HCT116 (cell line): ENCODE data around the gene SMARCA4. TPM values are rescaled to one million over a fixed set of nuclear protein-coding genes. Genes with fewer than 3 reads are reported as not detected.

ENCODE experiments used
- ATAC-seq: fragments of 200-7000 bp; cut with Tn5 transposase; 2 replicates; pipeline ENCODE4 v1.9.1; 2020; ENCODE audit warnings: mild to moderate bottlenecking, moderate library complexity
- BruUV-seq: library from RNA; stranded (reverse); fragments of 400-500 nt; replicated peaks from 2 replicates; lab custom pipeline; 2021; lab: Mats Ljungman, UMichigan
- CTCF ChIA-PET: fragments of 300-600 bp; sonication (Branson Sonifier 250); formaldehyde crosslinking; loops from one replicate; lab custom pipeline; 2021; ENCODE audit warnings: antibody characterized with exemption; lab: Charles Lee
- POLR2A ChIA-PET: fragments of 300-600, 350-600 bp; sonication (Branson Sonifier 250); formaldehyde crosslinking; loops from one replicate; lab custom pipeline; 2021; ENCODE audit warnings: antibody characterized with exemption; lab: Charles Lee
- RAD21 ChIA-PET, 2 experiments: fragments of 300-600 bp; sonication (Branson Sonifier 250); formaldehyde crosslinking; loops; one replicate each; lab custom pipeline; 2023; ENCODE audit warnings: low total read pairs in 2 of 2; ENCODE audit not compliant: uncharacterized antibody in 2 of 2, unreplicated experiment in 2 of 2, low non-redundant PET in 1 of 2; lab: Charles Lee
- DNase-seq: peaks from one replicate; pipeline ENCODE4 v3.0.0-alpha.2; 2010; ENCODE audit warnings: low read depth, low spot score
- H2AFZ ChIP-seq: fragments of 200-600 bp; shearing (Covaris generic), sonication (generic); 2 replicates; pipeline ENCODE4 v1.6.1; 2017; ENCODE audit warnings: low read depth, mixed run types, mixed read lengths, antibody characterized with exemption, low read length; ENCODE audit not compliant: poor library complexity, severe bottlenecking
- H3K27ac ChIP-seq: 2 replicates; pipeline ENCODE4 v1.5.1; 2012; ENCODE audit warnings: low read depth, low read length
- H3K27me3 ChIP-seq: fragments of 200-600 bp; sonication (generic); 2 replicates; pipeline ENCODE4 v1.6.1; 2016; ENCODE audit warnings: mixed run types, low read length, mixed read lengths; ENCODE audit not compliant: insufficient read depth
- H3K36me3 ChIP-seq, 2 experiments: fragments of 200-500 bp in 1 of 2; fragments of 200-600 bp in 1 of 2; sonication (Bioruptor generic) in 1 of 2; sonication (generic) in 1 of 2; 2 replicates each; pipeline versions ENCODE4 v1.5.1 to v1.6.1; 2014 to 2016; ENCODE audit warnings: low read length in 2 of 2, inconsistent platforms in 1 of 2, mixed read lengths in 1 of 2, mixed run types in 1 of 2; ENCODE audit not compliant: insufficient read depth in 2 of 2, control insufficient read depth in 1 of 2
- H3K4me1 ChIP-seq, 2 experiments: fragments of 200-600 bp in 1 of 2; sonication (generic) in 1 of 2; 2 replicates each; pipeline versions ENCODE4 v1.5.1 to v1.6.1; 2012 to 2017; ENCODE audit warnings: low read length in 2 of 2, inconsistent platforms in 1 of 2, mild to moderate bottlenecking in 1 of 2, mixed read lengths in 1 of 2, mixed run types in 1 of 2, moderate library complexity in 1 of 2; ENCODE audit not compliant: insufficient read depth in 2 of 2, control insufficient read depth in 1 of 2
- H3K4me2 ChIP-seq: fragments of 200-600 bp; sonication (generic); 2 replicates; pipeline ENCODE4 v1.6.1; 2017; ENCODE audit warnings: mixed run types, low read length, mixed read lengths
- H3K4me3 ChIP-seq, 2 experiments: fragments of 200-600 bp in 1 of 2; sonication (generic) in 1 of 2; replicated peaks in 1 of 2; 2 replicates each; pipeline ENCODE4 v1.5.1; 2011 to 2016; ENCODE audit warnings: low read length in 2 of 2, control low read depth in 1 of 2, low read depth in 1 of 2, mild to moderate bottlenecking in 1 of 2, mixed read lengths in 1 of 2, mixed run types in 1 of 2
- H3K79me2 ChIP-seq: fragments of 200-600 bp; sonication (generic); 2 replicates; pipeline ENCODE4 v1.6.1; 2017; ENCODE audit warnings: mild to moderate bottlenecking, mixed run types, low read length, moderate library complexity, mixed read lengths; ENCODE audit not compliant: insufficient read depth
- H3K9ac ChIP-seq: fragments of 200-600 bp; sonication (generic); 2 replicates; pipeline ENCODE4 v1.6.1; 2016; ENCODE audit warnings: low read length, mixed read lengths
- H3K9me2 ChIP-seq: fragments of 200-600 bp; sonication (generic), shearing (Covaris generic); 2 replicates; pipeline ENCODE4 v1.6.1; 2017; ENCODE audit warnings: mixed run types, mild to moderate bottlenecking, moderate library complexity; ENCODE audit not compliant: insufficient read depth
- H3K9me3 ChIP-seq, 2 experiments: fragments of 200-500 bp in 1 of 2; fragments of 200-600 bp in 1 of 2; sonication (Bioruptor generic) in 1 of 2; sonication (generic) in 1 of 2; 2 replicates each; pipeline ENCODE4 v1.6.1; 2014 to 2017; ENCODE audit warnings: low read length in 2 of 2, mixed read lengths in 2 of 2, inconsistent platforms in 1 of 2, low read depth in 1 of 2, mild to moderate bottlenecking in 1 of 2, mixed run types in 1 of 2, moderate library complexity in 1 of 2; ENCODE audit not compliant: control insufficient read depth in 1 of 2, insufficient read depth in 1 of 2
- H4K20me1 ChIP-seq: fragments of 200-600 bp; sonication (generic), shearing (Covaris generic); 2 replicates; pipeline ENCODE4 v1.6.1; 2017; ENCODE audit warnings: mixed run types, mild to moderate bottlenecking, moderate library complexity; ENCODE audit not compliant: insufficient read depth
- CBX3 ChIP-seq: IDR thresholded peaks from 2 replicates; pipeline ENCODE4 v1.6.1; 2012; ENCODE audit warnings: low read depth
- ELF1 ChIP-seq: IDR thresholded peaks from 2 replicates; pipeline ENCODE4 v1.6.1; 2012; ENCODE audit warnings: low read depth, borderline replicate concordance
- EZH2phosphoT487 ChIP-seq: fragments of 200-600 bp; IDR thresholded peaks from 2 replicates; pipeline ENCODE4 v1.6.1; 2018; ENCODE audit warnings: antibody characterized with exemption, borderline replicate concordance
- FOSL1 ChIP-seq: IDR thresholded peaks from 2 replicates; pipeline ENCODE4 v1.6.1; 2012; ENCODE audit warnings: low read depth
- RAD21 ChIP-seq: IDR thresholded peaks from 2 replicates; pipeline ENCODE4 v1.6.1; 2012; ENCODE audit warnings: low read depth, mild to moderate bottlenecking
- SIN3A ChIP-seq: IDR thresholded peaks from 2 replicates; pipeline ENCODE4 v1.6.1; 2012; ENCODE audit warnings: low read depth
- SRF ChIP-seq: IDR thresholded peaks from 2 replicates; pipeline ENCODE4 v1.6.1; 2012; ENCODE audit warnings: low read depth
- ZFX ChIP-seq: fragments of 450-650 bp; IDR thresholded peaks from 2 replicates; pipeline ENCODE4 v1.6.1; 2017
- intact Hi-C: fragments of 100-400 bp; cut with micrococcal nuclease; formaldehyde crosslinking; loops from 2 replicates; pipeline ENCODE4 v1.10.0; 2022
- total RNA-seq: library from RNA; stranded (reverse); gene quantifications from one replicate; pipeline ENCODE4 v1.2.1, GENCODE V29; 2021; ENCODE audit not compliant: unreplicated experiment
- TF ChIP-seq, protein P1 (sequence below): IDR thresholded peaks from 2 replicates; pipeline ENCODE4 v1.6.1; 2012
- TF ChIP-seq, protein P2 (sequence below), 3 experiments: fragments of 200-600 bp in 1 of 3; sonication (generic) in 1 of 3; IDR thresholded peaks in 2 of 3; conservative IDR thresholded peaks in 1 of 3; 2 replicates each; pipeline ENCODE4 v1.5.1; 2012 to 2017; ENCODE audit warnings: low read depth in 2 of 3, low read length in 2 of 3, antibody characterized with exemption in 1 of 3, borderline replicate concordance in 1 of 3, control low read depth in 1 of 3, mild to moderate bottlenecking in 1 of 3, mixed read lengths in 1 of 3, mixed run types in 1 of 3, moderate library complexity in 1 of 3; ENCODE audit not compliant: insufficient read depth in 1 of 3

SMARCA4 gene
- total RNA-seq, 1 experiment from 2014 or later: 116 TPM

DNA sequence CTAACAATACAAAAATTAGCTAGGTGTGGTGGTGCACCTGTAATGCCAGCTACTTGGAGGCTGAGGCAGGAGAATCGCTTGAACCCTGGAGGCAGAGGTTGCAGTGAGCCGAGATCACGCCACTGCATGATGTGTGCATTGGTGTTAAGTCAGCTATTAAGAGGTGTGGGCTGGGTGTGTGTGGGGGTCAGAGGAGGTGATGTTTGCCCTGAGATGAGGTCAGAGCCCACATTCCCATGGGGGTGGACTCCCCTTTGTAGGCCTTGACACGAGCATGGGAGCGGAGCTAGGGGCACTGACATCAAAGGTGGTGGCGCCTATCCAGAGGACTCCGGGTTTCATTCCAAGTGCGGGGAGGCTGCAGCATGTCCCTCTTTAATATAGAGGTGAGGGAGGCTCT is 93.8 kb downstream of the SMARCA4 start:
- ATAC-seq (no peak), DNase-seq (no peak)
- H3K36me3 ChIP-seq: peaks cover 0 to 21% of the 10 kb centered on the region in 2 experiments; a peak in 2 of 4 replicates
- ChIA-PET CTCF (no interaction called here), RAD21 (no interaction called here), POLR2A (no interaction called here)
- H3K4me3 ChIP-seq: no peak overlapping the region
- no peaks in the 10 kb centered on the region for H3K9me3 ChIP-seq
- no peaks in the 10 kb centered on the region for H3K27me3 ChIP-seq
- intact Hi-C loops: no loop called here
- H3K27ac ChIP-seq: no peak overlapping the region
- no peaks in the 10 kb centered on the region for H3K9me2 ChIP-seq
- no peak overlapping the region for H3K4me2 ChIP-seq
- peaks cover 3% of the 10 kb centered on the region; the same call in 1 of the 2 replicates for H3K79me2 ChIP-seq
- no peaks in the 10 kb centered on the region for H3K4me1 ChIP-seq
- no TSS peak for BruUV-seq
- H4K20me1 ChIP-seq: no peaks in the 10 kb centered on the region
- TF ChIP-seq EZH2phosphoT487: no peak
- TF ChIP-seq CBX3: no peak
- TF ChIP-seq, protein P1, sequence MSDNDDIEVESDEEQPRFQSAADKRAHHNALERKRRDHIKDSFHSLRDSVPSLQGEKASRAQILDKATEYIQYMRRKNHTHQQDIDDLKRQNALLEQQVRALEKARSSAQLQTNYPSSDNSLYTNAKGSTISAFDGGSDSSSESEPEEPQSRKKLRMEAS: no peak
- TF ChIP-seq RAD21: no peak
- TF ChIP-seq, protein P2, sequence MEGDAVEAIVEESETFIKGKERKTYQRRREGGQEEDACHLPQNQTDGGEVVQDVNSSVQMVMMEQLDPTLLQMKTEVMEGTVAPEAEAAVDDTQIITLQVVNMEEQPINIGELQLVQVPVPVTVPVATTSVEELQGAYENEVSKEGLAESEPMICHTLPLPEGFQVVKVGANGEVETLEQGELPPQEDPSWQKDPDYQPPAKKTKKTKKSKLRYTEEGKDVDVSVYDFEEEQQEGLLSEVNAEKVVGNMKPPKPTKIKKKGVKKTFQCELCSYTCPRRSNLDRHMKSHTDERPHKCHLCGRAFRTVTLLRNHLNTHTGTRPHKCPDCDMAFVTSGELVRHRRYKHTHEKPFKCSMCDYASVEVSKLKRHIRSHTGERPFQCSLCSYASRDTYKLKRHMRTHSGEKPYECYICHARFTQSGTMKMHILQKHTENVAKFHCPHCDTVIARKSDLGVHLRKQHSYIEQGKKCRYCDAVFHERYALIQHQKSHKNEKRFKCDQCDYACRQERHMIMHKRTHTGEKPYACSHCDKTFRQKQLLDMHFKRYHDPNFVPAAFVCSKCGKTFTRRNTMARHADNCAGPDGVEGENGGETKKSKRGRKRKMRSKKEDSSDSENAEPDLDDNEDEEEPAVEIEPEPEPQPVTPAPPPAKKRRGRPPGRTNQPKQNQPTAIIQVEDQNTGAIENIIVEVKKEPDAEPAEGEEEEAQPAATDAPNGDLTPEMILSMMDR (IDR thresholded peaks at IDR 0.05 in 2 of 3, conservative IDR thresholded peaks at IDR 0.05 in 1 of 3; ENCODE audit: borderline replicate concordance in 1 of 3, insufficient read depth in 1 of 3, low read depth in 2 of 3, low read length in 2 of 3): no peak
- TF ChIP-seq SRF: no peak
- no peak for TF ChIP-seq ZFX
- TF ChIP-seq SIN3A: no peak
- TF ChIP-seq ELF1: no peak
- no peak for TF ChIP-seq FOSL1
- TF ChIP-seq, all 23 proteins: peak for 0
- H3K9ac ChIP-seq: no peak overlapping the region
- H2AFZ ChIP-seq: no peak overlapping the region
